ENCODE data around the gene CLHC1. TPM values are rescaled to one million over a fixed set of nuclear protein-coding genes. Genes with fewer than 3 reads are reported as not detected.
"Not testable (repeated sequence)": the region's sequence is repeated elsewhere in the genome, so short reads cannot be mapped to it uniquely, and the experiment has no call there.

The CLHC1 gene
- total RNA-seq, 4 donors from 2014 or later = 22.7 to 32.1 (median 27.1) TPM

- no peak overlapping the region for H3K27ac ChIP-seq
- H3K27me3 ChIP-seq = no peaks in the 10 kb centered on the region
- no peak overlapping the region for H3K4me3 ChIP-seq (replicated peaks in 1 of 3)
- H3K9me3 ChIP-seq = no peaks in the 10 kb centered on the region
- H3K36me3 ChIP-seq = no peaks in the 10 kb centered on the region
- WGBS, 2 donors = 99% methylated on average over 3 of the region's 3 CpGs
- intact Hi-C loops (cut with DNase I) = no loop called here
- H3K4me1 ChIP-seq = no peaks in the 10 kb centered on the region
- no peak for DNase-seq
- TF ChIP-seq CTCF (IDR thresholded peaks at IDR 0.05) (no peak), POLR2A (IDR thresholded peaks at IDR 0.05) (no peak)
Observed at GRCh38 chr2:55204536-55204935, 27.6 kb downstream of the CLHC1 start.

GRCh38 chr2:55200416-55200815 is 31.7 kb downstream of the CLHC1 start:
- Histone ChIP-seq H3K36me3 (no peaks in the 10 kb centered on the region), H3K9me3 (no peaks in the 10 kb centered on the region), H3K4me3 (replicated peaks in 1 of 3) (no peak overlapping the region), H3K27me3 (no peaks in the 10 kb centered on the region), H3K4me1 (no peaks in the 10 kb centered on the region), H3K27ac (no peak overlapping the region)
- DNase-seq = no peak
- intact Hi-C loops (cut with DNase I) = no loop called here
- 93 to 94% methylated on average over 1 of the region's 1 CpG for WGBS, 2 donors
- TF ChIP-seq CTCF (IDR thresholded peaks at IDR 0.05) (no peak), POLR2A (IDR thresholded peaks at IDR 0.05) (no peak)

DNA sequence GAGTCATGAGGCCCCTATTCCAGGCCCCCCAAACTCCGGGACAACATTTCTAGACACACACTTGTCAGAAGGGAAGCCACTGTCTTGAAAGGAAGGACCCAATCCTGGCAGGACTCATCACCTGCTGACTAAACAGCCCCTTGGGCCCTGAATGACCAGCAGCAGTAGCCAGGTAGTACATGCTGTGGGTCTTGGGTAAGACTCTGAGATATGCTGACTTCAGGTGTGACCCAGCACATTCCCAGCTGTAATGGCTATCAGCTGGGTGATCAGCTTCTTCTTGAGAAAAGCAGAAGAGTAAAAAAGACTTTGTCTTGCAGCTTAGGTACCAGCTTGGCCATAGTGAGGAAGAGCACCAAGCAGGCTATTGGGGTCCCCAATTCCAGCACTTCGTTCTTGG is 35.6 kb downstream of the CLHC1 start:
- intact Hi-C loops (cut with DNase I) = no loop called here

GRCh38 chr2:55191888-55192287 is 40.2 kb downstream of the CLHC1 start:
- H3K27me3 ChIP-seq; H3K9me3 ChIP-seq; H3K36me3 ChIP-seq; H3K4me1 ChIP-seq; H3K27ac ChIP-seq; intact Hi-C loops (cut with DNase I); DNase-seq; H3K4me3 ChIP-seq (replicated peaks in 1 of 3): not testable (repeated sequence)
- 96% methylated on average over 2 of the region's 2 CpGs for WGBS, 2 donors

More for the DNA sequence above, 35.6 kb downstream of the CLHC1 start:
- Histone ChIP-seq H3K9me3 (no peaks in the 10 kb centered on the region), H3K27me3 (no peaks in the 10 kb centered on the region), H3K4me3 (replicated peaks in 1 of 3) (no peak overlapping the region), H3K36me3 (no peaks in the 10 kb centered on the region), H3K4me1 (no peaks in the 10 kb centered on the region), H3K27ac (no peak overlapping the region)
- no peak for DNase-seq
- 100% methylated on average over 2 of the region's 2 CpGs for WGBS, 2 donors
- TF ChIP-seq POLR2A (IDR thresholded peaks at IDR 0.05) (no peak), CTCF (IDR thresholded peaks at IDR 0.05) (no peak)

DNA sequence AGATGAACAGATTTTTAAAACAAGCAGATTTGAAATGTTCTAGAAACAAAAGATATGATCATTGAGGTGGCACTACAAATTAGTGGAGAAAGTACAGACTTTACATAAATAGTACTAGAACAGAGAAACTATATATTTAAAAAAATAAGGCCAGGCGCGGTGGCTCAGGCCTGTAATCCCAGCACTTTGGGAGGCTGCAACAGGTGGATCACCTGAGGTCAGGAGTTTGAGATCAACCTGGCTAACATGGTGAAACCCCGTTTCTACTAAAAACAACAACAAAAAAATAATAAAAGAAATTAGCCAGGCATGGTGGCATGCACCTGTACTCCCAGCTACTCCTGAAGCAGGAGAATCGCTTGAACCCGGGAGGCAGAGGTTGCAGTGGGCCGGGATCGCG is 45.3 kb downstream of the CLHC1 start:
- H3K4me1 ChIP-seq; H3K27ac ChIP-seq; H3K9me3 ChIP-seq; H3K36me3 ChIP-seq; intact Hi-C loops (cut with DNase I); H3K4me3 ChIP-seq (replicated peaks in 1 of 3); H3K27me3 ChIP-seq; DNase-seq: not testable (repeated sequence)
- 89 to 96% methylated on average over 8 of the region's 8 CpGs for WGBS, 2 donors

GRCh38 chr2:55180374-55180773 is 51.7 kb downstream of the CLHC1 start:
- WGBS, 2 donors = 91 to 93% methylated on average over 2 of the region's 2 CpGs
- Histone ChIP-seq H3K9me3 (no peaks in the 10 kb centered on the region), H3K4me1 (no peaks in the 10 kb centered on the region), H3K4me3 (replicated peaks in 1 of 3) (no peak overlapping the region), H3K27me3 (no peaks in the 10 kb centered on the region), H3K36me3 (no peaks in the 10 kb centered on the region), H3K27ac (no peak overlapping the region)
- DNase-seq = no peak
- intact Hi-C loops (cut with DNase I) = no loop called here
- no peak for TF ChIP-seq CTCF (IDR thresholded peaks at IDR 0.05)
- no peak for TF ChIP-seq POLR2A (IDR thresholded peaks at IDR 0.05)
